ENCODE results near the gene HSD17B7.
"Not testable (repeated sequence)": the region's sequence is repeated elsewhere in the genome, so short reads cannot be mapped to it uniquely, and the experiment has no call there.

Gene HSD17B7

GRCh38 chr1:162799995-162800830 is 9.7 kb downstream of the HSD17B7 start:
- DNase-seq (ENCODE audit: extremely low read depth in 1 of 2, low read depth in 1 of 2), result not testable (repeated sequence)

- DNase-seq (ENCODE audit: extremely low read depth in 1 of 2, low read depth in 1 of 2), result not testable (repeated sequence)
These were observed 17.0 kb downstream of the HSD17B7 start for GRCh38 chr1:162807503-162807902.

- DNase-seq (ENCODE audit: extremely low read depth in 1 of 2, low read depth in 1 of 2), result not testable (repeated sequence)
These were observed 21.9 kb downstream of the HSD17B7 start for GRCh38 chr1:162812357-162812756.

- not testable (repeated sequence) for DNase-seq (ENCODE audit: extremely low read depth in 1 of 2, low read depth in 1 of 2)
These were observed 27.6 kb downstream of the HSD17B7 start for GRCh38 chr1:162818136-162818535.

- DNase-seq (ENCODE audit: extremely low read depth in 1 of 2, low read depth in 1 of 2), result not testable (repeated sequence)
These were observed 28.2 kb downstream of the HSD17B7 start for GRCh38 chr1:162818666-162819065.

GRCh38 chr1:162822391-162823200 is 32.1 kb downstream of the HSD17B7 start:
- no peak for DNase-seq (ENCODE audit: extremely low read depth in 1 of 2, low read depth in 1 of 2)

- no peak for DNase-seq (ENCODE audit: extremely low read depth in 1 of 2, low read depth in 1 of 2)
These were observed 32.7 kb downstream of the HSD17B7 start for GRCh38 chr1:162823231-162823630.

GRCh38 chr1:162823771-162824525 is 33.4 kb downstream of the HSD17B7 start:
- DNase-seq (ENCODE audit: extremely low read depth in 1 of 2, low read depth in 1 of 2), result no peak

- no peak for DNase-seq (ENCODE audit: extremely low read depth in 1 of 2, low read depth in 1 of 2)
These were observed 38.8 kb downstream of the HSD17B7 start for GRCh38 chr1:162829268-162829667.

GRCh38 chr1:162832470-162832869 is 42.0 kb downstream of the HSD17B7 start:
- DNase-seq (ENCODE audit: extremely low read depth in 1 of 2, low read depth in 1 of 2), result no peak

- DNase-seq (ENCODE audit: extremely low read depth in 1 of 2, low read depth in 1 of 2), result no peak
These were observed 44.8 kb downstream of the HSD17B7 start for GRCh38 chr1:162835157-162835899.

- no peak for DNase-seq (ENCODE audit: extremely low read depth in 1 of 2, low read depth in 1 of 2)
These were observed 48.4 kb downstream of the HSD17B7 start for GRCh38 chr1:162838863-162839262.

- no peak for DNase-seq (ENCODE audit: extremely low read depth in 1 of 2, low read depth in 1 of 2)
These were observed 49.8 kb downstream of the HSD17B7 start for GRCh38 chr1:162840250-162840839.

- no peak for DNase-seq (ENCODE audit: extremely low read depth in 1 of 2, low read depth in 1 of 2)
These were observed 53.7 kb downstream of the HSD17B7 start for GRCh38 chr1:162844153-162844552.

GRCh38 chr1:162846256-162847212 is 56.0 kb downstream of the HSD17B7 start:
- DNase-seq (ENCODE audit: extremely low read depth in 1 of 2, low read depth in 1 of 2), result no peak

- DNase-seq (ENCODE audit: extremely low read depth in 1 of 2, low read depth in 1 of 2), result peak; percentile 30 to 58
These were observed 57.4 kb downstream of the HSD17B7 start for GRCh38 chr1:162847839-162848453.

- DNase-seq (ENCODE audit: extremely low read depth in 1 of 2, low read depth in 1 of 2), result no peak
These were observed 59.2 kb downstream of the HSD17B7 start for GRCh38 chr1:162849711-162850110.

GRCh38 chr1:162851341-162851740 is 60.8 kb downstream of the HSD17B7 start:
- DNase-seq (ENCODE audit: extremely low read depth in 1 of 2, low read depth in 1 of 2), result no peak

All from stimulated activated CD8-positive, alpha-beta memory T cell treated with anti-CD3 and anti-CD28 coated beads, Interleukin-7, amount 100 ng/mL, for 48 hours (primary cell).